Measurements from ENCODE around the gene SCAF4.
"Not testable (repeated sequence)": the region's sequence is repeated elsewhere in the genome, so short reads cannot be mapped to it uniquely, and the experiment has no call there.

The SCAF4 gene

GRCh38 chr21:31641416-31641922, 90.4 kb downstream of the SCAF4 start:
- Histone ChIP-seq H3K9ac (no peak overlapping the region), H3K4me2 (no peak overlapping the region), H2AFZ (ENCODE audit: low read depth) (no peak overlapping the region), H3K4me1 (ENCODE audit: low read depth, poor library complexity, severe bottlenecking) (no peaks in the 10 kb centered on the region), H3K79me2 (ENCODE audit: insufficient read depth, low read depth) (no peaks in the 10 kb centered on the region), H3K27me3 (ENCODE audit: insufficient read depth, low read depth) (no peaks in the 10 kb centered on the region), H3K36me3 (ENCODE audit: insufficient read depth) (no peaks in the 10 kb centered on the region), H3K27ac (no peak overlapping the region), H4K20me1 (ENCODE audit: insufficient read depth) (no peaks in the 10 kb centered on the region), H3K4me3 (IDR thresholded peaks at IDR 0.05; ENCODE audit: insufficient read depth, low read depth, low read length) (no peak overlapping the region)
- TF ChIP-seq CTCF (conservative IDR thresholded peaks at IDR 0.05; ENCODE audit: low read depth, low read length) = no peak

- no peaks in the 10 kb centered on the region for H3K4me1 ChIP-seq (ENCODE audit: low read depth, poor library complexity, severe bottlenecking)
- no peak overlapping the region for H2AFZ ChIP-seq (ENCODE audit: low read depth)
- H3K4me3 ChIP-seq (IDR thresholded peaks at IDR 0.05; ENCODE audit: insufficient read depth, low read depth, low read length) = no peak overlapping the region
- no peaks in the 10 kb centered on the region for H3K27me3 ChIP-seq (ENCODE audit: insufficient read depth, low read depth)
- H3K27ac ChIP-seq = no peak overlapping the region
- H3K9ac ChIP-seq = no peak overlapping the region
- no peak for TF ChIP-seq CTCF (conservative IDR thresholded peaks at IDR 0.05; ENCODE audit: low read depth, low read length)
- no peak overlapping the region for H3K4me2 ChIP-seq
- H3K36me3 ChIP-seq (ENCODE audit: insufficient read depth) = no peaks in the 10 kb centered on the region
- H4K20me1 ChIP-seq (ENCODE audit: insufficient read depth) = no peaks in the 10 kb centered on the region
- H3K79me2 ChIP-seq (ENCODE audit: insufficient read depth, low read depth) = no peaks in the 10 kb centered on the region
Measured at GRCh38 chr21:31636874-31637273, 95.0 kb downstream of the SCAF4 start.

- no peak overlapping the region for H3K4me3 ChIP-seq (IDR thresholded peaks at IDR 0.05; ENCODE audit: insufficient read depth, low read depth, low read length)
Measured at GRCh38 chr21:31634993-31635392, 96.9 kb downstream of the SCAF4 start.

GRCh38 chr21:31631881-31632280, 100.0 kb downstream of the SCAF4 start:
- not testable (repeated sequence) for H3K79me2 ChIP-seq (ENCODE audit: insufficient read depth, low read depth); H4K20me1 ChIP-seq (ENCODE audit: insufficient read depth); H3K27ac ChIP-seq; H3K4me1 ChIP-seq (ENCODE audit: low read depth, poor library complexity, severe bottlenecking); H3K4me3 ChIP-seq (IDR thresholded peaks at IDR 0.05; ENCODE audit: insufficient read depth, low read depth, low read length); H3K9ac ChIP-seq; H3K36me3 ChIP-seq (ENCODE audit: insufficient read depth); H2AFZ ChIP-seq (ENCODE audit: low read depth); H3K4me2 ChIP-seq; H3K27me3 ChIP-seq (ENCODE audit: insufficient read depth, low read depth)

More at GRCh38 chr21:31634993-31635392, 96.9 kb downstream of the SCAF4 start:
- Histone ChIP-seq H3K9ac (no peak overlapping the region), H3K27me3 (ENCODE audit: insufficient read depth, low read depth) (no peaks in the 10 kb centered on the region), H3K79me2 (ENCODE audit: insufficient read depth, low read depth) (no peaks in the 10 kb centered on the region), H3K4me1 (ENCODE audit: low read depth, poor library complexity, severe bottlenecking) (no peaks in the 10 kb centered on the region), H3K36me3 (ENCODE audit: insufficient read depth) (no peaks in the 10 kb centered on the region), H4K20me1 (ENCODE audit: insufficient read depth) (no peaks in the 10 kb centered on the region), H3K4me2 (no peak overlapping the region), H3K27ac (no peak overlapping the region), H2AFZ (ENCODE audit: low read depth) (no peak overlapping the region)
- no peak for TF ChIP-seq CTCF (conservative IDR thresholded peaks at IDR 0.05; ENCODE audit: low read depth, low read length)

- H3K4me1 ChIP-seq (ENCODE audit: low read depth, poor library complexity, severe bottlenecking) = no peaks in the 10 kb centered on the region
- no peaks in the 10 kb centered on the region for H3K27me3 ChIP-seq (ENCODE audit: insufficient read depth, low read depth)
- no peak overlapping the region for H3K4me3 ChIP-seq (IDR thresholded peaks at IDR 0.05; ENCODE audit: insufficient read depth, low read depth, low read length)
- H3K36me3 ChIP-seq (ENCODE audit: insufficient read depth) = no peaks in the 10 kb centered on the region
- H3K9ac ChIP-seq = no peak overlapping the region
- TF ChIP-seq CTCF (conservative IDR thresholded peaks at IDR 0.05; ENCODE audit: low read depth, low read length) = no peak
- H3K79me2 ChIP-seq (ENCODE audit: insufficient read depth, low read depth) = no peaks in the 10 kb centered on the region
- H2AFZ ChIP-seq (ENCODE audit: low read depth) = no peak overlapping the region
- H3K4me2 ChIP-seq = no peak overlapping the region
- no peaks in the 10 kb centered on the region for H4K20me1 ChIP-seq (ENCODE audit: insufficient read depth)
- H3K27ac ChIP-seq = no peak overlapping the region
Measured at GRCh38 chr21:31629972-31630711, 101.8 kb downstream of the SCAF4 start.

All from KMS-11 (cell line).